NCI-H2196 (cell line): Measurements from ENCODE around the gene TEX29.
A peak's percentile ranks its signal among the peaks of the same experiment; 100 is the strongest.

Experiments used
- DNase-seq: peaks from one replicate; lab custom pipeline; 2025; ENCODE audit not compliant: unreplicated experiment; lab: John Stamatoyannopoulos, UW

TEX29 gene

GRCh38 chr13:111338841-111339240 is 18.4 kb downstream of the TEX29 start:
- no peak for DNase-seq

DNA sequence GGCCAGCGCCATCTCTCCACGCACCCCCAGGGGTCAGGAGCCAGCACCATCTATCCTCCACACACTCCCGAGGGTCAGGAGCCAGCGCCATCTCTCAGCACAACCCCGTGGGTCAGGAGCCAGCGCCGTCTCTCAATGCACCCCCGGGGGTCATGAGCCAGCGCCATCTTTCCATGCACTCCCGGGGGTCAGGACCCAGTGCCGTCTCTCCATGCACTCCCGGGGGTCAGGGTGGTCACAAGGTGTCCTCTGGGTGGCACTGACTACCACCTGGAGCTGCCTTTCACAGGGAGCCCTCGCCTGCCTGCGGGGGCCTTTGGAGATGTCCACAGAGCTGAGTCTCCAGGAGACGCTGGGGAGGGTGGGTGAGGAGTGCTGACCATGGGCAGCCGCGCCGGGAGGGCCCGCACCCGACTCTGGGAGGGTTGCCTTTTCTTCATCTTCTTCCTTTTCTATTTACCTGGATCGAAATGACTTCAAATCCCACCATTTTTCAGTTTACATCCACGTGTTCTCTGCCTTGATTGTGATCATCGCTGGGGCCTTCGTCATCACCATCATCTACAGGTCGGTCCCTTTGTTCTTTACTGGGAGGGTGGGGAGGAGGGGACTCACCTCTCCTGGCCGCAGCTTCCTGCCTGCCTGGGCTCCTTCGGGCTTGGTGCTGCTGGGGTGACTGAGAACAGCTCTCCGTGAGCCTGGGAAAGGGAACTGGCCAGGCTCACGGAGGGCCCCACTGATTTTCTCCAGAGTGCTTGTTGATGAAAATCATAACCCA is 19.1 kb downstream of the TEX29 start:
- DNase-seq: no peak

- no peak for DNase-seq
Observed at GRCh38 chr13:111341886-111342285, 21.4 kb downstream of the TEX29 start.

DNA sequence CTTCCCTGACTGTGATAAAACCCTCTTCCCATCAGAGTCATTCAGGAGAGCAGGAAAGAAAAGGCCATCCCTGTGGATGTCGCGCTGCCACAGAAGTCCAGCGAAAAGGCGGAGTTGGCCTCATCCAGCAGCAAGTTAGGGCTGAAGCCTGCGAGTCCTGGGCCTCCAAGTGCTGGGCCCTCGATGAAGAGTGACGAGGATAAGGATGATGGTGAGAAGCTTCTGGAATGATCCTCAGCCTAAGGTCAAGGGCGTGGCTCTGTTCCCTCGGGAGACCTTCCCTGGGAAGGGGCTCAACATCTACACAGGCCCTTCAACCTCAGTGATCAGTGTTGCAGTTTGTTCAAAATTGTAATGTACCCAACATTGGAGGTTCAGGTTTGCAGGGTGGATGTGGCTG is 22.3 kb downstream of the TEX29 start:
- no peak for DNase-seq

DNA sequence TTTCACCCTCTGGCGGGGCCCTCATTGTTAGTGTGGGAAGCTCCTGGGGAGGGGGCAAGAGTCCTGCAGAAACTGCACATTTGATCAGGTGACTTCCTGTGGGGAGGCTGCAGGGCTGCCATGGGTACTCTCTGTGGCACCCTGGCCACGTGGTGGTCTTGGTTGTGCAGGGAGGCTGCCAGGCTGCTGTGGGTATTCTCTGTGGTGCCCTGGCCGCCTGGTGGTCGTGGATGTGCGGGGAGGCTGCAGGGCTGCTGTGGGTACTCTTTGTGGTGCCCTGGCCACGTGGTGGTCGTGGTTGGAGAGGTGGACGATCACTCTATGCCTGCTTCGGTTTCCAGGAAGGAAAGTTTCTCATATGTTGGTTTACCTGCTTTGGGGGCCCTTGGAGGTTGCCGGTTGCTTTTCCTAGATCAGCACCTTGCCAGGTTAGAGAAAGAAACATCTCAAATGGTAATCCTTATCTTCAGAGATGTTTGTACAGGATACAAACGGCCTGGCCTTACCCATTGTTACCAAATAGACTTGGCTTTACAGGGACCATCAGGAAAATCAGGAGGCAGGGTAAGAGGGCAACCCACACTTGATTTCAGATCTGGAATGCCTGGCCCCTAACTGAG is 22.9 kb downstream of the TEX29 start:
- no peak for DNase-seq

GRCh38 chr13:111344471-111345191 is 24.2 kb downstream of the TEX29 start:
- peak; percentile 78 for DNase-seq

DNA sequence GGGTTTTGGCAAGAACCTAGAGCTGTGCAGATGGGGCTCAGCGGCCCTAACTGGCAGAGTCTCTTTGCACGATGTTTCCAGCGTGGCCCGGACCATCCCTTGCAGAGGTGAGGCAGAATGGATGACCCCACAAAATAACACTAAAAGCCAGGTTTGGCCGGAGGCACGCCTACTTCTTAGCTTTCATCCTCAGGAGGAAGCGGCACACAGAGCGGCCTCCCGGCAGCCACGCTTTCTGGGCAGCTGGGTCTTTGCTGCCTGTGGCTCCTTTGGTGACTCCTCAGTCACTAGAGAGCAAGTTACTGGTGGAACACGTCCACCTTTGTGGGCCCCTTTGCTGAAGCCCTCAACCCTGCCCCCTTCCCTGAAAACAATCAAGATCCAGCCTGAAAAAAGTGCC is 25.2 kb downstream of the TEX29 start:
- DNase-seq: no peak

DNA sequence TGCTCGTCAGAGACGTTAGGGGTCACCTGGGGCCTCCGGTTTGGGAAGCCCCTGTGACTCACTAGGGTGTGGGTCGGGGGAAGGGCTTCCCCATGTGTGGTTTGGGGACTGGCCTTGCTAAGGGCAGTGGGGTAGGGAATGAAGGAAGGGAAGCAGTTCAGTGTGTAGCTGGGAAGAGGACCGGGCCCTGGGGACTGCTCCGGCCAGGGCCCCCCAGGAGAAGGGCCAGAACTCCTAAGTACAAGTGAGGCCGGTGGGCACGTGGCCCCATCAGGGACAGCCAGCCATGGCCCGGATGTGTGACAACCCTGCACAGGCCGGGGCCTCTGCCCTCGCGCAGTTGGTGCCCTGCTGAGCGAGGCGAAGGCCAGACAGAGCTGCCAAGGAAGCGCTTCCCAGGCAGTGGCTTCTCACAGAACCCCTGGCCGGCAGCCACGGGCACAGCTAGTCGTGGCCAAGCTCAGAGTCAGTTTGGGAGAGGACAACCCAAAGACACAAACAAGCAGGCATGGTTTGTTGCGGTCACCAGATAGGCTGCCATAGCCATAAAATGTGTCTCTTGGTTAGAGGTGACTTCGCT is 25.7 kb downstream of the TEX29 start:
- no peak for DNase-seq

GRCh38 chr13:111347438-111347837 is 27.0 kb downstream of the TEX29 start:
- DNase-seq: no peak

DNA sequence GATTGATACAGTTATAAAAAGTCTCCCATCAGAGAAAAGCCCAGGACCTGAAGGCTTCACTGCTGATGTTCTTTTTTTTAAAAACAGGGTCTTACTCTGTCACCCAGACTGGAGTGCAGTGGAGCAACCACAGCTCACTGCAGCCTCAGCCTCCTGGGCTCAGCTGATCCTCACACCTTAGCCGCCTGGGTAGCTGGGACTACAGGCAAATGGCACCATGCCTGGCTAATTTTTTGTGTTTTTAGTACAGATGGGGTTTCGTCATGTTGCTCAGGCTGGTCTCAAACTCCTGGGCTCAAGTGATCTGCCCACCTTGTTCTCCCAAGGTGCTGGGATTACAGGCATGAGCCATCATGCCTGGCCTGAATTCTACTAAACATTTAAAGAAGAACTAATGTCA is 33.1 kb downstream of the TEX29 start:
- DNase-seq: no peak

- DNase-seq: no peak
Observed at GRCh38 chr13:111354789-111355188, 34.3 kb downstream of the TEX29 start.

DNA sequence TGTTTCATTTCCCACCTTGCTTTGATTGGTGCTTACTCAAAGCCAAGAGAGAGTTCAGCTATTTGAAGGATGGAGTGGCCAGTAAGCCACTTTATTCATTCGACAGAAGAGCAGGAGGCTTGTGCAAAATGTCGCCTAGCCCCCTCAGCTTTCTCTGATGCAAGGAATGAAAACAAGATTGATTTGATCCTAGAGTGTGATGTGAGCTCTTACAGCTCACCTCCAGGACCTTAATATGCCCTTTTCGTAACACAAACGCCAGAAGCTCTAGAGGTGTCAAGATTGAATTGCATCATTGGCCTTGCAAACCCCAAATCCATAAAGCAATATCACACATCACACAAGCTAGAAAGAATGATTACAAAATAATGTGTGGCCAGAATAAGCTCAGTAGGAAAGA is 36.4 kb downstream of the TEX29 start:
- DNase-seq: no peak

GRCh38 chr13:111359237-111359915 is 38.9 kb downstream of the TEX29 start:
- no peak for DNase-seq

GRCh38 chr13:111359930-111360329 is 39.5 kb downstream of the TEX29 start:
- DNase-seq: no peak

GRCh38 chr13:111360452-111360851 is 40.0 kb downstream of the TEX29 start:
- no peak for DNase-seq

DNA sequence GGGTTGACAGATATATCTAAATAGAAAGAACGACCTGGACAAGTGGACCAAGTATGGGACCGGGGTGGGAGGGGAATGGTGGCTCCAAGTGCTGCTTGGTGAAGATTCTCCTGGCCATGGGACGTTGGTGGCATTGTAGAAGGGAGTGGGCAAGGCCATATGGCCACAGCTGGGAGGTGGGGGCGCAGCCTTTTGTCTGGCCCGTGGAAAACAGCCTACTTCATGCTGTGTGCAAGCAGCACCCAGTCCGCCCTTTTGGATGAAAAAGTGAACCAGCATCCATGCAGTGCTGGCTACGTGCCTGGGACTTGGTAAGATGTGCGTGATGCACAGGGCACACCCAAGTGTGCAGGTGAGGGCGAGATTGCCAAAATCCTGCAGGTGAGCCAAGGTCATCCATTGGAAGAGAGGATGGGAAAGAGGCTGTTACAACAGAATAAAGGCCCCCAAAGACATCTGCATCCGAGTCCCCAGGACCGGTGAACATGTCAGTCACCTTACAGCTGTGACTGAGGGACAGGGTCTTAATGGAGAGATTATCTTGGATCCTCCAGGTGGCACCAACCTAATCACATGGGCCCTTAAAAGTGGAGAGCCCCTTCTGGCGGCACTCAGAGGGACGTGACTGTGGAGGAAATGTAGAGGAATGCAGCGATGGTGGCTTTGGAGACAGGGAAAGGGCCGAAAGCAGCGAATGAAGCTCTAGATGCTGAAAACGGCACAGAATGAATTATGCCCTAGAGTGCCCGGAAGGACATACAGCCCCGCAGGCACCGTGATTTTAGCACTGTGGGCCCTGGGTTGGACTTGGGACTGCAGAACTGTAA is 40.8 kb downstream of the TEX29 start:
- DNase-seq: no peak

GRCh38 chr13:111361873-111362648 is 41.6 kb downstream of the TEX29 start:
- DNase-seq: no peak

GRCh38 chr13:111363121-111363520 is 42.7 kb downstream of the TEX29 start:
- no peak for DNase-seq

DNA sequence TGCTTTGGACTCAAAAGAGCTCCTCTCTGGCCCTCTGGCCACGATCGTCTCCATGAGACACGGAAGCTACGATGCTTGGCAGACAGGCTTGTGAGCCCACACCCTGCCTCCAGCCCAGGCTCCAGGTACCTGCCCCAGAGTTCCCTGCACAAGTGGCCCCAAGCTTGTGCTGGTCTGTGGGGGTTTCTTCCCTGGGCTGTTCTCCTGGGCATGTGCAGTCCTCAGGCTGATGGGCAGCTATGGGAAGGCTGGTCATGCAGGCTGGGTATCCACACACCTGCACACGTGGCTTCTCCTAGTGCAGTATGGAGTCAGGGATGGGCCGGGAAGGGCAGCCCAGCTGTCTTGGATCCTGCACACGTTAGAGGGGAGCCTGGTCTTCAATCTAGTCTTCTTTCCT is 43.1 kb downstream of the TEX29 start:
- no peak for DNase-seq
